GM18861 (cell line): ENCODE measurements around the gene CDCA8.
"Not testable (repeated sequence)": the region's sequence is repeated elsewhere in the genome, so short reads cannot be mapped to it uniquely, and the experiment has no call there.

Experiments
- ATAC-seq: cut with Tn5 transposase; IDR thresholded peaks from one replicate; pipeline ENCODE4 v1.9.1; 2021; ENCODE audit not compliant: unreplicated experiment

The CDCA8 gene

DNA sequence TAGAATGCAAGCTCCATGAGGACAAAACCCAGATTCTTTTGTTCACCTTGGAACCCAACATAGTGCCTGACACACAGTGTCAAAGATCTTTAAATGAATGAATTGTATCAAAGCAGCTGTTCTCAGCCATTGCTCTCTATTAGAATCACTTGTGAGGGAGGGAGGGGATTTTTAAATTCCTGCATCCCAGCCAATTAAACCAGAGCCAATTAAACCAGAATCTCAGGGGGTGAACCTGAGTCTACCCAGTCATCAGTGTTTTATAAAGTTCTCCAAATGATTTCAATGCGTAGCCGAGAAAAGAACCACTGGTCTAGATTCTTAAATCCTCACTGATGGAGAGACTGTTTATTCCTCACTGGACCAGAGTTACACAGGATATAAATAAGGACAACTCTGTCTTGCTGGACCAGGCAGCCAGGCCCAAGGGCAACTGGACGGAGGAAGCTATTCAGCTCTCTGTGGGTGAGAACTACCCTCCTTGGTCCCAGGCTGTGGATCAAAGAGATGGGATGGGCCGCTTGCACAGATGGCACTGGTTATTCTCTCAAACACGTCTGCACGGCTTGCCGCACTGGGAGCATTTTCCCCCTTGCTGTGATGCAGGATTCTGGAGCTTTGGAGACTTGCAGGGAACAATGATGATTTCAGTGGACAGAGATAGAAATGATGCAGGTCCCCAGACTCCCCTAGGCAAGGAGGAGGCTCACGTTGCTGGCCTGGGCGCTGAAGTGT, 20.0 kb upstream of the CDCA8 start:
- no peak for ATAC-seq

GRCh38 chr1:37673920-37674319, 18.4 kb upstream of the CDCA8 start:
- no peak for ATAC-seq

DNA sequence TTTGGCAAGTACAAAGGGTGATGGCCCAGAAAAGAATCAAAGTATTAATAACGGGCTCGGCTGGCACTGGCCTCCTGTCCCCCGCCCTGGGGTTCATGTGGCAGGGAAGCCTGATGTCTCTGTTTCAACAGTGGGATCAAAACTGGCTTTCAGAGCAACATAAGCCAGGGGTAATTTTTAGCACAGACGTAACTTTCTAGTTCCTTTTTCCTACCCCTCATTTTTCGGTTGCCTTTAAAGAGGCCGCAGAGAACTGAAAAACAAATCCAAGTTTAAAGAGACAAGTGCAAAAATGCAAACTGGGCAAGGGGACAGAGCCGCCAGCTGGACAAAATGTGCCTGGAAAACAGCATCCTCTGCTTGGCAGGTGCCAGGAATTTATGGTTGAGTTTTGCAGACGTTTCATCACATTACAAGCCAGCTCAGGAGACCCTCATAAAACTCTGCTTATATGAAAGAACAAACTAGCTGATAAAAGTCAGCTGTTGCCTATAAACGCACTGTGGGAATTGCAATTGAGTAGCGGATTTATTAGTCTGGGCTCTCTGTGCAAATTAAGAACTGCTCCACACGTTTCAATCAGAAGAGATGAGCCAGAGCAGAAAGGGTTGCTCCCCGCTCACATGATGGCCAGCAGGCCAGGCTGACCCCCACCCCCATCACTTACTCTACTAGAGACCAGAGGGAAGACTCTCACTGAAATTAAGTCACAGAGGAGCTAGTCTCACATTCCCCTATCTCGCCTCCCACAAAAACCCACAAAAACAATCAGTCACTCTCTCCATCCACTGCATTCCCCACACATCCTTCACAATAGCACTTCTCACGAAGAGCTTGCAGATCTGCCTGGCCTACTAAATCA, 15.8 kb upstream of the CDCA8 start:
- no peak for ATAC-seq

DNA sequence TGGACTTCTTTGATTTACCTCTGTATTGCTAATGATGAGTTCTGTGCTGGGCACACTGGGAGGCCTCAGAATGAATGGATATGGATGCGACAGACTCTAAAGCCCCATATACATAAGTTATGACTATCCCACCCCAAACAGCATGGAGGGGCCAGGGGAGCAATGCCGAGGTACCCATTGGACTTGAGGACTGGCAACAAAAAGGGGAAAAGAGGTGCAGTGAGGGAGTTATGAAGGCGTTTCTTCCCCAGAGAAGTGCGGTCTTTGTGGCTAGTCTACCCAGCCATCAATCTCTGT, 15.2 kb upstream of the CDCA8 start:
- no peak for ATAC-seq

GRCh38 chr1:37677808-37678207, 14.5 kb upstream of the CDCA8 start:
- no peak for ATAC-seq

GRCh38 chr1:37680933-37681332, 11.4 kb upstream of the CDCA8 start:
- ATAC-seq: no peak

GRCh38 chr1:37682334-37682987, 9.9 kb upstream of the CDCA8 start:
- no peak for ATAC-seq

DNA sequence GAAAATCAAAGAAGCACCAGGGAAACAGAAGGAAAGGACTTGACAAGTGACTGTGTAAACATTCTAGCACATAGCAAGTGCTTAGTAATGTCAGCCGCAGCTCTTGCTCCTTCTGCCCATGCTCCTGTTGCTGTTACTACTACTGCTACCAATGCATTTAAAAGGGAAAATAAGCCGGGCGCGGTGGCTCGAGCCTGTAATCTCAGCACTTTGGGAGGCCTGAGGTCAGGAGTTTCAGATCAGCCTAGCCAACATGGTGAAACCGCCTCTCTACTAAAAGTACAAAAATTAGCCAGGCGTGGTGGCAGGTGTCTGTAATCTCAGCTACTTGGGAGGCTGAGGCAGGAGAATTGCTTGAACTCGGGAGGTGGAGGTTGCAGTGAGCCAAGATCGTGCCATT, 8.1 kb upstream of the CDCA8 start:
- not testable (repeated sequence) for ATAC-seq

DNA sequence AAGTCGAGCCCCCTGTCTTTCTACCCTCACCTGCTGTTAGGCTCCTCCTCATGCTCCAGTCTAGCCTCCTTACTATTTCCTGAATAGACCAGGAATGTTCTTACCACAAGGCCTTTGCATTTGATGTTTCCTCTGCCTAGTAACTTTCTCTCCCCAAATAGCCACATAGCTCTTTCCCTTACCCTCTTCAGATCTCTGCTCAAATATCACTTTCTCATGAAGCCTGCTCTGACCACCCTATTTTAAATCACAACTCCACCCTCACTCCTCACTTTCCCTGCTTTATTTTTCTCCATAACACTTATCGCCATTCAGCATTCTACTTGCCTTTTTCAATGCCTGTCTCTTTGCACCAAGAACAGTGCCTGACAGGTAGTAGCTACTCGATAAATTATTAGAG, 6.6 kb upstream of the CDCA8 start:
- ATAC-seq: no peak

GRCh38 chr1:37687764-37688163, 4.6 kb upstream of the CDCA8 start:
- ATAC-seq: not testable (repeated sequence)

DNA sequence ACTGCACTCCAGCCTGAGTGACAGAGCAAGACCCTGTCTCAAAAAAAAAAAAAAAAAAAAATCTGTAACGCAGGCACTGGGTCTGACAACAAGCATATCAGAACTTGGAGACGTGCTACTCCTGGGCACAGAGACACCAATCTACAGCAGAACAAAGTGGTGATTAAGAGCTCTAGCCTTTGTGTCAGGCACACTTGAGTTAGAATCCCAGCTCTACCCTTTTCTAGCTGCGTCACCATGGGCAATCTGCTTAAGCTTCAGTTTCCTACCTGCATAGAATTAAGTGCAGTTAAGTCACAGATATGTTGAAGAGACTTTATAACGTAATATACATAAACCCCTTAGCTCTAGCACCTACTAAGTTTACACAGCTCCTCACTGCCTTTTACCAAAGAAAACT, 3.4 kb upstream of the CDCA8 start:
- no peak for ATAC-seq

DNA sequence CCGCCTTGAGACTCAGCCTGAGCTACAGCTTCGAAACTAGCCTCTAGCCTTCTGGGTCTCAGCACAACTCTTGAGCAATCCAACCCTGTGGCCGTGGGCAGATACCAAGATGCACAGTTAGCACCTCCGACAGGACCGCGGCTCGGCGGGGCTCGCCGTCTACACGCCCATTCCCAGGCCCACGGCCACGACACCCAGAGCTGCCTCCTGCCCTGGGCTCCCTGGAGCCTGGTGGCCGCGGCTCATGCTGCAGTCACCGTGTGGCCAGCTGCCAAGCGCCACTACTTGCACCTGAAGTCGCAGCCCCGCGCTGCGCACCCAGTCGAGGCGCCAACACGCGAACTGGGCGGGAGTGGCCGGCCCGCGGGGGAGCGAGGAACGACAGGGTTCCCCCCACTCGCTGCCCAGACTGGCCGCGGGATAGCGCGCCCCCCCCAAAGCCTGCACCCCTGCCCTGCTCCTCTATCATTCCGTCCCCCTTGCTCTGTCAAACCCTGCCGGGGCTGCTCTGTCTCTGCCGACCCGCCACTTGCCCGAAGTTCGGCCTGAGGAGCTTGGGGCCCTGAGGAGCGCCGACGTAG, 729 bp upstream of the CDCA8 start:
- no peak for ATAC-seq

DNA sequence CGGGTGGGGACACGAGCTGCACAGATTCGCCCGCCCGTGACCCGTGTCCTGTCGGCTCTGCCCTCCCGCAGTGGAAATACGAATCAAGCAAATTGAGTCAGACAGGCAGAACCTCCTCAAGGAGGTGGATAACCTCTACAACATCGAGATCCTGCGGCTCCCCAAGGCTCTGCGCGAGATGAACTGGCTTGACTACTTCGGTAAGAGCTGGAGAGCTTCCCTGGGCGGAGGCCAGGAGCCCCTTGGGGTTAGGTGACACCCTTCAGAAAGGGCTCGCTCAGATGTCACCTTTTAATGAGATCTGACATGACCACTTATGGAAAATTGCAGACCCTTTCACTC, 489 bp downstream of the CDCA8 start:
- no peak for ATAC-seq

DNA sequence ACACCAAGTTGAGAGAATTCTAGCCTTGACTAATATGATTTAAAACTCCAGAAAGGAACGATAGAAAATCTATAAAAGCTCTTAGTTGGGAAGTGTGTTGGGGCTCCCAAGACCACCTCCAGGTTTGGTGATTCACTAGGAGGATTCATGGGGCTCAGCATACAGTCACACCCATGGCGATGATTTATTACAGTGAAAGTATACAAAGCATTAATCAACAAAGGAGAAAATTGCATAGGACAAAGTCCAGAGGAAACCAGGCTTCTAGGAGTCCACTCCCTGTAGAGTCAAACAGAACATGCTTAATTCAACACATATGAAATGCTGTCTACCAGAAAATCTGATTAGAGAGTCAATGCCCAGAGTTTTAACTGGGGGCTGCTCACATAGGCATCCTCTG, 4.8 kb downstream of the CDCA8 start:
- no peak for ATAC-seq

- no peak for ATAC-seq
Observed at GRCh38 chr1:37697737-37698136, 5.4 kb downstream of the CDCA8 start.

GRCh38 chr1:37699147-37699546, 6.8 kb downstream of the CDCA8 start:
- ATAC-seq: no peak

DNA sequence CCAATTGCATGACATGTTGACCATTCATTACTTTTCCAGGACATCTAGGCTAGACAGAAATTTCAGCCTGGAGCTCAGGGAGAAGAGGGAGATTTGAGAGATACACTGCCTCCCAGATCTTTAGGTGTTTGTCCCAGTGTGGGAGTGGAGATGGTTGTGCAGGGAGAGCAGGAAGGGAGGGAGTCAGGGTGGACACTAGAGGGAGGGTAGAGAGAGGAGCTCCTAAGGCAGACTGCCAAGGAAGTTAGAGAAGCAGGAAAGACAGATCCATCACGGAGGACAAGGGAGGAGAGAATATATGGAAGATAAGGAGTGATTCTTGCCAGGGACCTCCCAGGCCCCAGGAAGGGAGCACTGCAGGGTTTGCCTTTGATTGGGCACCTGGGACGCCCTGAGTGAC, 8.7 kb downstream of the CDCA8 start:
- no peak for ATAC-seq

- ATAC-seq: no peak
Observed at GRCh38 chr1:37703061-37703460, 10.7 kb downstream of the CDCA8 start.

DNA sequence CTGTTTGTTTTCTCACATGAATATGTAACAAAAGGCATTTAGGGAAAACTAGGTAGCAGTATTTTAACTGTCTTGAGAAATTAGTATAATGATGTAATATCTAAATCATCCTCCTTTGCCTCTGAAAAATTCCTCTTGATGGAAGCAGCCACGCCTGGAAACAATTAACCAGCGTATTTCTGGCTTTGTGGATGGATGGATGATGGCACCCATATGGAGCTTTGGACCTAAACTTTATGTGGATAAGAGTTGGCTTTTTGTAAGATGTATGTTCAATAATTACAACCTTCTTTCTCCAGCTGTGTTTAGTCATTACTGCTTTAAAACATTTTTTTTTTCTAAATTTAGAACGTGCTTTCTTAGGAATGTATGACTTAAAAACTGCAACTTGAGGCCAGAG, 12.7 kb downstream of the CDCA8 start:
- ATAC-seq: no peak

- no peak for ATAC-seq
Observed at GRCh38 chr1:37705399-37705798, 13.1 kb downstream of the CDCA8 start.

- ATAC-seq: no peak
Observed at GRCh38 chr1:37708471-37708870, 16.2 kb downstream of the CDCA8 start.

DNA sequence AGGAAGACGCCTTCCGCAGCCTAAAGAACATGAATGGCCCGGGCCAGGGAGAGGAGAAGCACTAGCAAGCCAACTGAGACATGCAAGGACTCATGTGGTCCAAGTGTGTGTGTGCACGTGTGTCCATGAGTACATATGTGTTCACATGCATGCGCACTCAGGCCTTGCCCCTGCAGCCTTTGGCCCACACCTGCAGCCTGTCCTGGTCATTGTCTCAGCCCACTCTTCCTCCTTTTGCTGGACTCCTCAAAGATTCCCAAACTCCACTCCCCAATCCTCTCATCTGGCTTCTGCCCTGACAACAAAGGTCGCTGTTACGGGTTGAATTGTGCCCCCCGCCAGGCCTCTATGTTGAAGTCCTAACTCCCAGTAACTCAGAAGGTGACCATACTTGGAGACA, 21.9 kb downstream of the CDCA8 start:
- ATAC-seq: no peak
